ENCODE measurements around the gene SLC25A20.
"Not testable (repeated sequence)": the region's sequence is repeated elsewhere in the genome, so short reads cannot be mapped to it uniquely, and the experiment has no call there.

Gene SLC25A20

GRCh38 chr3:48829525-48829924, 69.2 kb downstream of the SLC25A20 start:
- H3K36me3 ChIP-seq (ENCODE audit: insufficient read depth, low read depth, low read length); H3K9me3 ChIP-seq (ENCODE audit: insufficient read depth, low read depth, low read length); H3K4me1 ChIP-seq (ENCODE audit: insufficient read depth, low read length); H3K9ac ChIP-seq (ENCODE audit: low read depth, low read length); H3K27me3 ChIP-seq (ENCODE audit: insufficient read depth, low read length); H3K27ac ChIP-seq (ENCODE audit: low read length); H3K4me3 ChIP-seq (ENCODE audit: low read length): not testable (repeated sequence)

DNA sequence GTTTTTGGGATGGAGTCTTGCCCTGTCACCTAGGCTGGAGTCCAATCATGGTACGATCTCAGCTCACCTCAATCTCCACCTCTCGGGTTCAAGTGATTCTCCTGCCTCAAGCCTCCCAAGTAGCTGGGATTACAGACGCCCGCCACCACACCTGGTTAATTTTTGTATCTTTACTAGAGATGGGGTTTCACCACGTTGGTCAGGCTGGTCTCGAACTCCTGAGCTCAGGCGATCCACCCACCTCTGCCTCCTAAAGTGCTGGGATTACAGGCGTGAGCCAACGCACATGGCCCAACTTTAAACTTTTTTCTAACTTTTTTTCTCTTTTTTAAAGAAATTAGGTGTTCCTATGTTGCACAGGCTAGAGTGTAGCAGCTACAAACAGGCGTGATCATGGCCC, 70.8 kb downstream of the SLC25A20 start:
- H3K9ac ChIP-seq (ENCODE audit: low read depth, low read length); H3K36me3 ChIP-seq (ENCODE audit: insufficient read depth, low read depth, low read length); H3K9me3 ChIP-seq (ENCODE audit: insufficient read depth, low read depth, low read length): not testable (repeated sequence)

DNA sequence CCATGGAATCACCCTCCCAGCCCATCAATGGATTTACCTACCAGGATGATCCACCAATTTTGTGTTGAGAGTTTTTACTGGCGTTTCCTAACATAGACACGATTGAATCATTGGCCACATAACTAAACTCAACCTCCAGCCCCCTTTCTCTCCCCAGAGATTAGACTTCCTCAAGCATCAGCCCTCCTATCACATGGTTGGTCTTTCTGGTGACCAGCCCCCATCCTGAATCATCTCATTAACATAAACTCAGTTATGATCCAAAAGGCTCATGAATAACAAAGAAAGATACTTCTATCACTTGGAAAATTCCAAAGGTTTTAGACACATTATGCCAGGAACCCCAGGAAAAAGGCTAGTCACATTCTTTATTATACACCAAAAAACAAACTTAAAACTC, 72.2 kb downstream of the SLC25A20 start:
- no peak overlapping the region for H3K9ac ChIP-seq (ENCODE audit: low read depth, low read length)
- no peaks in the 10 kb centered on the region for H3K27me3 ChIP-seq (ENCODE audit: insufficient read depth, low read length)
- H3K4me1 ChIP-seq (ENCODE audit: insufficient read depth, low read length) = no peaks in the 10 kb centered on the region
- no peak overlapping the region for H3K27ac ChIP-seq (ENCODE audit: low read length)
- H3K36me3 ChIP-seq (ENCODE audit: insufficient read depth, low read depth, low read length) = no peaks in the 10 kb centered on the region
- no peak overlapping the region for H3K4me3 ChIP-seq (ENCODE audit: low read length)
- no peaks in the 10 kb centered on the region for H3K9me3 ChIP-seq (ENCODE audit: insufficient read depth, low read depth, low read length)

More for the DNA sequence above, 70.8 kb downstream of the SLC25A20 start:
- H3K4me3 ChIP-seq (ENCODE audit: low read length); H3K27me3 ChIP-seq (ENCODE audit: insufficient read depth, low read length); H3K4me1 ChIP-seq (ENCODE audit: insufficient read depth, low read length); H3K27ac ChIP-seq (ENCODE audit: low read length): not testable (repeated sequence)

DNA sequence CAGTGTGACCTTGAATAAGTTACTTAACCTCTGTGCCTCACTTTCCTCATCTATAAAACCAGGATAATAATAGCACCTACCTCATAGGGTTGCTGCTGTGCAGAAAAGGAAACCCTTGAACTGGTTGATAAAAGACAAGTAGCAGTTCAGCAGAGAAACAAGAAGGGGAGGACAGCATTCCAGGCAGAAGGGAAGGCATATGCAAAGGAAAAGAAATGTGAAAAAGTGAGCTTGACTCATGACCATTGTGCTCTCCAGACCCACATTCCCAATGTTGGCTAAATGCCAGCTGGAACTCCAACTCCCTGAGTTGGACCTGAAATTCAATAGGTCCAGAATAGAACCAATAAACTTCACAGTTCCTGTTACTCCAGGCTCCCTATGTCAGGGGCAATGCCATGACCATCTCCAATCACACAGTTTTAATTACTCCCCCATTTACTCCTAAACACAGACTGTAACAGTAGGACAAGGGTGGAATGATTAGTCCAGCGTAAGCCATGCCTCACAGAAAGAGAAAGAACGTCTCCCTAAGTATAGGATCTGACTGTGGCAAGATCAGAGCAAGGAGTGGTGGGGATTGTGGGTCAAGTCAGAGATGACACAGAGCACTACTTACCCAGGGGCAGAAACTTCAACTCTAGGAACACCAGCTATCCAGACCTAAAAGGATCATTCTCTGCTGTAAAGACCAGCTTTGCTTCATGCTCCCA, 77.9 kb downstream of the SLC25A20 start:
- Histone ChIP-seq H3K27ac (ENCODE audit: low read length) (no peak overlapping the region), H3K9me3 (ENCODE audit: insufficient read depth, low read depth, low read length) (no peaks in the 10 kb centered on the region), H3K4me1 (ENCODE audit: insufficient read depth, low read length) (no peaks in the 10 kb centered on the region), H3K27me3 (ENCODE audit: insufficient read depth, low read length) (no peaks in the 10 kb centered on the region), H3K36me3 (ENCODE audit: insufficient read depth, low read depth, low read length) (no peaks in the 10 kb centered on the region), H3K4me3 (ENCODE audit: low read length) (no peak overlapping the region), H3K9ac (ENCODE audit: low read depth, low read length) (no peak overlapping the region)

DNA sequence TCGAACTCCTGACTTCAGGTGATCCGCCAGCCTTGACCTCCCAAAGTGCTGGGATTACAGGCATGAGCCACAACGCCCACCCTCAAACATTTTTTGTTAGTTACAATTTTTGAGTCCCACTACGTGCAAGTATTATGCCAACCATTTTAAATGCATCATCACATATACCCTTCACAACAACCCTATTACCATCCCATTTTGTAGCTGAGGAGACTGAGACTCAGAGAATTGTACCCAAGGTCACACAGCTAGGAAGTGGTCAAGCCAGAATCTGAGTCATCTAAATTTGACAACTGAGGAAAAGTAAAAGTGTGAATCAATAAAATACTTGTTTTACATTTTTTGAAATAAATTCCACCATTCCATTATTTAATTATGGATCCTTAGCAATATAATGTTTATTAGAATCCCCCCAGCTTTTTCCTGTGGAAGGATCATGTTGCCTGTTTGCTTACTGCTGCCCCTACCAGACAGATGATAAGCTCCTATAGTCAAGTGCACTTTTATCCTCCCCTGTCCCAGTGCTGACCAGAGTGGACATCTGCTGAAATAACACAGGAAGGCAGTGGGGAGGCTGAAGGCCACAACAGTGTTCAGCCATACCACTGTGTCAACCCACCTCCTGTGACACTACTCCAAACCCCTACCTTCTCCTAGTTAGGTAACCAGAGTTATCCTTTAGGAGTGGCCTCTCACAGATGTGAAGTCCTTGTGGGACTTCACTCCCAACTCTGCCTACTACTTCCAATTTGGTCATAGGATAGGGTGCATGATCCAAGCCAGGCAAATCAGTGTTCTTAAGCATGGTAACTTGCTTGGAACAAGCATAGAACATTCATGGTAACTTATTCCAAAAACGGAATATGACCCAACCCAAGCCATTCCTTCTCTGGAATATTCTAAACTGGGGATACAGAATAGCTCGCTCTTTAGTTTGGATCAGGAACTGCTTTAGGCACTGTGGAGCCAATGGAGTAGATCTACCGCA, 79.2 kb downstream of the SLC25A20 start:
- no peaks in the 10 kb centered on the region for H3K27me3 ChIP-seq (ENCODE audit: insufficient read depth, low read length)
- H3K9me3 ChIP-seq (ENCODE audit: insufficient read depth, low read depth, low read length) = no peaks in the 10 kb centered on the region
- H3K9ac ChIP-seq (ENCODE audit: low read depth, low read length) = no peak overlapping the region
- H3K36me3 ChIP-seq (ENCODE audit: insufficient read depth, low read depth, low read length) = no peaks in the 10 kb centered on the region
- no peak overlapping the region for H3K27ac ChIP-seq (ENCODE audit: low read length)
- H3K4me3 ChIP-seq (ENCODE audit: low read length) = no peak overlapping the region
- no peaks in the 10 kb centered on the region for H3K4me1 ChIP-seq (ENCODE audit: insufficient read depth, low read length)

DNA sequence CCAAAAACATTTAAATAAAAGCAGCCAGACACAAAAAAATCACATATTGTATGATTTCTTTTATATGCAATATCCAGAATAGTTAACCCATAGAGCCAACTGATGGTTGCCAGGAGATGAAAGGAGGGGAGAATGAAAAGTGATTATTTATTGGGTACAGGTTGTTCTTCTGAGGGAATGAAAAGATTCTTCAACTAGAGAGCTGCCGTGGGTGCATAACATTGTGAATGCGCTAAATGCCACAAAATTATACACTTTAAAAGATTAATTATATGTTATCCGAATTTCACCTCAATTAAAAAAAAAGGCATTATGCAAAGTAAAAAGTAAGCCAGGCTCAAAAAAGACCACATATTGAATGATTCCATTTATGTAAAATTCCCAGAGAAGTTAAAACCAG, 87.2 kb downstream of the SLC25A20 start:
- no peak overlapping the region for H3K4me3 ChIP-seq (ENCODE audit: low read length)
- no peaks in the 10 kb centered on the region for H3K4me1 ChIP-seq (ENCODE audit: insufficient read depth, low read length)
- H3K27me3 ChIP-seq (ENCODE audit: insufficient read depth, low read length) = no peaks in the 10 kb centered on the region
- H3K27ac ChIP-seq (ENCODE audit: low read length) = no peak overlapping the region
- H3K36me3 ChIP-seq (ENCODE audit: insufficient read depth, low read depth, low read length) = no peaks in the 10 kb centered on the region
- no peak overlapping the region for H3K9ac ChIP-seq (ENCODE audit: low read depth, low read length)
- no peaks in the 10 kb centered on the region for H3K9me3 ChIP-seq (ENCODE audit: insufficient read depth, low read depth, low read length)

All from iPS-20b (cell line).